Thyroid gland (tissue), 4 donors: ENCODE measurements around the gene GNA15.

Experiments used
- CTCF ChIP-seq, 6 experiments: fragments of 200-600 bp in 3 of 6; fragments of 450-650 bp in 3 of 6; sonication (generic) in 3 of 6; IDR thresholded peaks; one replicate each; pipeline ENCODE4 v1.5.1; 2016 to 2019; ENCODE audit warnings: antibody characterized with exemption in 6 of 6, mild to moderate bottlenecking in 2 of 6, inconsistent platforms in 1 of 6, moderate library complexity in 1 of 6
- POLR2A ChIP-seq, 2 donors: fragments of 450-650 bp; IDR thresholded peaks; one replicate each; pipeline ENCODE4 v1.6.1; 2017; ENCODE audit warnings: antibody characterized with exemption in 2 of 2, mild to moderate bottlenecking in 2 of 2, moderate library complexity in 1 of 2

- TF ChIP-seq CTCF (IDR thresholded peaks at IDR 0.05) (no peak), POLR2A (IDR thresholded peaks at IDR 0.05) (no peak)
These were observed 30.0 kb upstream of the GNA15 start for GRCh38 chr19:3105641-3106508.
